ENCODE measurements around the gene DIAPH2.

GRCh38 chrX:96763608-96764007, 79.0 kb downstream of the DIAPH2 start:
- TF ChIP-seq POLR2AphosphoS5 (IDR thresholded peaks at IDR 0.05; ENCODE audit: low read depth, low read length): no peak
- TF ChIP-seq CEBPB (IDR thresholded peaks at IDR 0.05; ENCODE audit: low read depth): no peak
- TF ChIP-seq CTCF (IDR thresholded peaks at IDR 0.05 in 2 of 3, conservative IDR thresholded peaks at IDR 0.05 in 1 of 3; ENCODE audit: borderline replicate concordance in 1 of 3, insufficient read depth in 1 of 3, low read depth in 2 of 3, low read length in 2 of 3): no peak

Data from HCT116 (cell line).